ENCODE data around the gene TYW1B. TPM values are rescaled to one million over a fixed set of nuclear protein-coding genes. Genes with fewer than 3 reads are reported as not detected.
"Not testable (repeated sequence)": the region's sequence is repeated elsewhere in the genome, so short reads cannot be mapped to it uniquely, and the experiment has no call there.

The TYW1B gene
- total and polyA plus RNA-seq, 2 donors (not counting 1 experiment from before 2014, with no cell fraction given): 4.7 to 6.1 TPM

GRCh38 chr7:72696643-72697042, 131.4 kb downstream of the TYW1B start:
- H3K9ac ChIP-seq (ENCODE audit: insufficient read depth, low read length); H4K20me1 ChIP-seq (ENCODE audit: control insufficient read depth, extremely low read depth, insufficient read depth, low read length); DNase-seq (ENCODE audit: low read depth in 2 of 2); H3K36me3 ChIP-seq (ENCODE audit: control insufficient read depth, insufficient read depth, low read length); H3K4me1 ChIP-seq (ENCODE audit: control insufficient read depth, extremely low read depth, insufficient read depth, low read length); H3K4me3 ChIP-seq (replicated peaks in 1 of 4; ENCODE audit: control extremely low read depth in 1 of 4, insufficient read depth in 1 of 4, low read depth in 3 of 4, low read length in 4 of 4); H3K4me2 ChIP-seq (ENCODE audit: extremely low read depth, insufficient read depth, low read length); H3K79me2 ChIP-seq (ENCODE audit: control insufficient read depth, insufficient read depth, low read length); H3K27ac ChIP-seq (ENCODE audit: insufficient read depth, low read length); H2AFZ ChIP-seq (ENCODE audit: low read length); H3K9me3 ChIP-seq (ENCODE audit: control insufficient read depth, insufficient read depth, low read depth, low read length); H3K27me3 ChIP-seq (ENCODE audit: control insufficient read depth, insufficient read depth, low read length): not testable (repeated sequence)

DNA sequence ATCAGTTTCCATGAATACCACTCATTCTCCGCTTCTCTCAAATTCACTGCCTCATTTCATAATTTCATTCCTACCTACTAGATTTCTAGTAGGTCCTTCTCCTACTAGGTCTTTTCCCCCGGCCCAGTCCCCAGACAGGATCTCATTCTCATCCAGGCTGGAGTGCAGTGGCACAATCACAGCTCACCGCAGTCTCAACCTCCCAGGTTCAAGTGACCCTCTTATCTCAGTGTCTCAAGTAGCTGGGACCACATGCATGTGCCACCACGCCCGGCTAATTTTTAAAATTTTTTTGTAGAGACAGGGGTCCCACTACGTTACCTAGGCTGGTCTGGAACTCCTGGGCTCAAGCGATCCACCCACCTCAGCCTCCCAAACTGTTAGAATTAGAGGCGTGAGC, 132.5 kb downstream of the TYW1B start:
- not testable (repeated sequence) for H3K4me2 ChIP-seq (ENCODE audit: extremely low read depth, insufficient read depth, low read length); H3K4me1 ChIP-seq (ENCODE audit: control insufficient read depth, extremely low read depth, insufficient read depth, low read length); H3K27ac ChIP-seq (ENCODE audit: insufficient read depth, low read length); H3K79me2 ChIP-seq (ENCODE audit: control insufficient read depth, insufficient read depth, low read length); H4K20me1 ChIP-seq (ENCODE audit: control insufficient read depth, extremely low read depth, insufficient read depth, low read length); H3K27me3 ChIP-seq (ENCODE audit: control insufficient read depth, insufficient read depth, low read length); H3K36me3 ChIP-seq (ENCODE audit: control insufficient read depth, insufficient read depth, low read length); H3K4me3 ChIP-seq (replicated peaks in 1 of 4; ENCODE audit: control extremely low read depth in 1 of 4, insufficient read depth in 1 of 4, low read depth in 3 of 4, low read length in 4 of 4); H2AFZ ChIP-seq (ENCODE audit: low read length); H3K9me3 ChIP-seq (ENCODE audit: control insufficient read depth, insufficient read depth, low read depth, low read length); H3K9ac ChIP-seq (ENCODE audit: insufficient read depth, low read length); DNase-seq (ENCODE audit: low read depth in 2 of 2)

- H3K79me2 ChIP-seq (ENCODE audit: control insufficient read depth, insufficient read depth, low read length); DNase-seq (ENCODE audit: low read depth in 2 of 2); H3K36me3 ChIP-seq (ENCODE audit: control insufficient read depth, insufficient read depth, low read length); H3K4me1 ChIP-seq (ENCODE audit: control insufficient read depth, extremely low read depth, insufficient read depth, low read length); H3K4me2 ChIP-seq (ENCODE audit: extremely low read depth, insufficient read depth, low read length); H4K20me1 ChIP-seq (ENCODE audit: control insufficient read depth, extremely low read depth, insufficient read depth, low read length); H3K27me3 ChIP-seq (ENCODE audit: control insufficient read depth, insufficient read depth, low read length); H3K4me3 ChIP-seq (replicated peaks in 1 of 4; ENCODE audit: control extremely low read depth in 1 of 4, insufficient read depth in 1 of 4, low read depth in 3 of 4, low read length in 4 of 4); H3K9me3 ChIP-seq (ENCODE audit: control insufficient read depth, insufficient read depth, low read depth, low read length); H3K9ac ChIP-seq (ENCODE audit: insufficient read depth, low read length); H3K27ac ChIP-seq (ENCODE audit: insufficient read depth, low read length); H2AFZ ChIP-seq (ENCODE audit: low read length): not testable (repeated sequence)
These were observed 136.6 kb downstream of the TYW1B start for GRCh38 chr7:72691442-72691841.

GRCh38 chr7:72690177-72690576, 137.8 kb downstream of the TYW1B start:
- H3K79me2 ChIP-seq (ENCODE audit: control insufficient read depth, insufficient read depth, low read length); H3K4me2 ChIP-seq (ENCODE audit: extremely low read depth, insufficient read depth, low read length); H2AFZ ChIP-seq (ENCODE audit: low read length); H3K27ac ChIP-seq (ENCODE audit: insufficient read depth, low read length); H3K9me3 ChIP-seq (ENCODE audit: control insufficient read depth, insufficient read depth, low read depth, low read length); H4K20me1 ChIP-seq (ENCODE audit: control insufficient read depth, extremely low read depth, insufficient read depth, low read length); H3K4me3 ChIP-seq (replicated peaks in 1 of 4; ENCODE audit: control extremely low read depth in 1 of 4, insufficient read depth in 1 of 4, low read depth in 3 of 4, low read length in 4 of 4); H3K4me1 ChIP-seq (ENCODE audit: control insufficient read depth, extremely low read depth, insufficient read depth, low read length); H3K36me3 ChIP-seq (ENCODE audit: control insufficient read depth, insufficient read depth, low read length); H3K9ac ChIP-seq (ENCODE audit: insufficient read depth, low read length); H3K27me3 ChIP-seq (ENCODE audit: control insufficient read depth, insufficient read depth, low read length); DNase-seq (ENCODE audit: low read depth in 2 of 2): not testable (repeated sequence)

- not testable (repeated sequence) for H2AFZ ChIP-seq (ENCODE audit: low read length); H4K20me1 ChIP-seq (ENCODE audit: control insufficient read depth, extremely low read depth, insufficient read depth, low read length); H3K79me2 ChIP-seq (ENCODE audit: control insufficient read depth, insufficient read depth, low read length); H3K27me3 ChIP-seq (ENCODE audit: control insufficient read depth, insufficient read depth, low read length); H3K4me3 ChIP-seq (replicated peaks in 1 of 4; ENCODE audit: control extremely low read depth in 1 of 4, insufficient read depth in 1 of 4, low read depth in 3 of 4, low read length in 4 of 4); DNase-seq (ENCODE audit: low read depth in 2 of 2); H3K27ac ChIP-seq (ENCODE audit: insufficient read depth, low read length); H3K36me3 ChIP-seq (ENCODE audit: control insufficient read depth, insufficient read depth, low read length); H3K9ac ChIP-seq (ENCODE audit: insufficient read depth, low read length); H3K4me1 ChIP-seq (ENCODE audit: control insufficient read depth, extremely low read depth, insufficient read depth, low read length); H3K4me2 ChIP-seq (ENCODE audit: extremely low read depth, insufficient read depth, low read length); H3K9me3 ChIP-seq (ENCODE audit: control insufficient read depth, insufficient read depth, low read depth, low read length)
These were observed 138.7 kb downstream of the TYW1B start for GRCh38 chr7:72689344-72689743.

DNA sequence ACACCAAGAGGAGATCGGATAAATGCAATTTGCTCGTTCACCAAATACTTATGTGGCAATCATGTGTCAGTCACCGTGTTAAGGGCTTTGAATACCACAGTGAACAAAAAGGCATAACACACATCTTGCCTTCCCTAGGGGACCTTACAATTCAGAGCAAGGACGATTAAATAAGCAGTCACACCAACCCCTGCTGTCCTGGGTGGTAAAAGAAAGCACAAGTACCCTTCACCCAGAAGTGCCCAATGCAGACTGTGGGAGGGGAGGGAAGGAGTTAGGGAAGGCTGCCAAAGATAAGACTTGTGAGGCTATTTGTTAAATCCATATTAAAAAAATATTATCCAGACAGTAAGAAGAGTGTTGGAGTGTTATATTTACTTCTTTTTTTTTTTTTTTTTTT, 146.8 kb downstream of the TYW1B start:
- H3K9ac ChIP-seq (ENCODE audit: insufficient read depth, low read length); H2AFZ ChIP-seq (ENCODE audit: low read length); H3K27me3 ChIP-seq (ENCODE audit: control insufficient read depth, insufficient read depth, low read length); H3K79me2 ChIP-seq (ENCODE audit: control insufficient read depth, insufficient read depth, low read length); H3K4me1 ChIP-seq (ENCODE audit: control insufficient read depth, extremely low read depth, insufficient read depth, low read length); H3K4me2 ChIP-seq (ENCODE audit: extremely low read depth, insufficient read depth, low read length); H3K36me3 ChIP-seq (ENCODE audit: control insufficient read depth, insufficient read depth, low read length); H3K27ac ChIP-seq (ENCODE audit: insufficient read depth, low read length); DNase-seq (ENCODE audit: low read depth in 2 of 2); H3K4me3 ChIP-seq (replicated peaks in 1 of 4; ENCODE audit: control extremely low read depth in 1 of 4, insufficient read depth in 1 of 4, low read depth in 3 of 4, low read length in 4 of 4); H4K20me1 ChIP-seq (ENCODE audit: control insufficient read depth, extremely low read depth, insufficient read depth, low read length); H3K9me3 ChIP-seq (ENCODE audit: control insufficient read depth, insufficient read depth, low read depth, low read length): not testable (repeated sequence)

GRCh38 chr7:72676880-72677279, 151.1 kb downstream of the TYW1B start:
- H3K27ac ChIP-seq (ENCODE audit: insufficient read depth, low read length); H3K79me2 ChIP-seq (ENCODE audit: control insufficient read depth, insufficient read depth, low read length); H3K9ac ChIP-seq (ENCODE audit: insufficient read depth, low read length); H2AFZ ChIP-seq (ENCODE audit: low read length); H3K27me3 ChIP-seq (ENCODE audit: control insufficient read depth, insufficient read depth, low read length); H3K4me2 ChIP-seq (ENCODE audit: extremely low read depth, insufficient read depth, low read length); DNase-seq (ENCODE audit: low read depth in 2 of 2); H3K9me3 ChIP-seq (ENCODE audit: control insufficient read depth, insufficient read depth, low read depth, low read length); H4K20me1 ChIP-seq (ENCODE audit: control insufficient read depth, extremely low read depth, insufficient read depth, low read length); H3K36me3 ChIP-seq (ENCODE audit: control insufficient read depth, insufficient read depth, low read length); H3K4me3 ChIP-seq (replicated peaks in 1 of 4; ENCODE audit: control extremely low read depth in 1 of 4, insufficient read depth in 1 of 4, low read depth in 3 of 4, low read length in 4 of 4); H3K4me1 ChIP-seq (ENCODE audit: control insufficient read depth, extremely low read depth, insufficient read depth, low read length): not testable (repeated sequence)

Data from fibroblast of lung (primary cell).